Tongue (tissue), 3 donors: ENCODE results near the gene RAD51C. TPM values are rescaled to one million over a fixed set of nuclear protein-coding genes. Genes with fewer than 3 reads are reported as not detected.
"Not testable (repeated sequence)": the region's sequence is repeated elsewhere in the genome, so short reads cannot be mapped to it uniquely, and the experiment has no call there.

Experiments
- DNase-seq: peaks from one replicate; pipeline ENCODE4 v3.0.0-alpha.2; 2015
- small RNA-seq: library from RNA; depleted of rRNA; stranded (forward); fragments of <200 nt; gene quantifications from one replicate; pipeline ENCODE3, GENCODE V24; 2014; ENCODE audit warnings: low replicate concordance
- total RNA-seq: library from RNA; depleted of rRNA; stranded (reverse); fragments of >200 nt; gene quantifications from one replicate; pipeline ENCODE4 v1.2.3, GENCODE V29; 2014

Gene RAD51C
- total RNA-seq, 1 donor from 2014 or later, result 30.2 TPM

DNA sequence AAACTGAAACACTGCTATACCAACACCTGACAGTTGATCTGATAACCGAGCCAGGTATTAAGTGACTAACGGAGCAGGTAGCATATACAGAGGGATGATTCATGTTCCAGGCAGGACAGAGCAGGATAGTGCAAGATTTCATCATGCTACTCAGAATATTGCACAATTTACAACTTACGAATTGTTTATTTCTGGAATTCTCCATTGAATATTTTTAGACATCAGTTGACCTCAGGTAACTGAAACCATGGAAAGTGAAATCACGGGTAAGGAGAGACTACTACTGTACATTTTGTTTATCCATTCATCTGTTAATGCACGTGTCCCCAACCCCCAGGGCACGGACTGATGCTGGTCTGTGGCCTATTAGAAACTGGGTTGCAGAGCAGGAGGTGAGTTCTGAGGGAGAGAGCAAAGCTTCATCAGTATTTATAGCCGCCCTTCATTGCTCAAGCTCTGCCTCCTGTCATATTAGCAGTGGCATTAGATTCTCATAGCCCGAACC lies 48.8 kb downstream of the RAD51C start:
- DNase-seq, result no peak

DNA sequence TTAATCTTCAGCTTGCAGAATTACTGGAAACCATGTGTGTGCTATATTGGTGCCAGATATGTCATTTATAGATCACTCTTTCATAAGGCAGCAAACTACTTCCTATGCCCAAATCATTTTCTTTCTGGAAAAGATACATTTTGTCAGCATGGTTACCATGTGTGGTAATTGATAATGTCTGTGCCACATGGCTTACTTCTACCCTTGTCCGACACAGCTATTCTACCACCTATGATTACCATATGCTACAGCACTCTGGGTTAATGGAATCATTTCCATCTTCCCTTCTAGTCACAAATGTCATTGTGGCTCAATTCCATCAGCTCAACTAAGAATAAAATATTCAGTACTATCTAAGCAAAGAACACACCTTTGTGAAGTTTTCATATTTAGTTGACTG lies 55.3 kb downstream of the RAD51C start:
- no peak for DNase-seq

DNA sequence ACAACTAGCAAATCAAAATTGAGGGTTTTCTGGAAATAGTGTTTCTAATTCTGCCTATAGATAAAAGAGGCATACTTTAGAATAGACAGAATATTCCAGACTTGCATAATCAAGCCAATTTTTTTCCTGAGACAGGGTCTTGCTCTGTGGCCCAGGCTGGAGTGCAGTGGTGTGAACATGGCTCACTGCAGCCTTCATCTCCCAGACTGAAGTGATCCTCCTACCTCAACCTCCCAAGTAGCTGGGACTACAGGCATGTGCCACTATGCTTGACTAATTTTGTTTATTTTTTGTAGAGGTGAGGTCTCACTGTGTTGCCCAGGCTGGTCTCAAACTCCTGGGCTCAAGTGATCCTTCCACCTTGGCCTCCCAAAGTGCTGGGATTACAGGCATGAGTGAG lies 57.2 kb downstream of the RAD51C start:
- not testable (repeated sequence) for DNase-seq

DNA sequence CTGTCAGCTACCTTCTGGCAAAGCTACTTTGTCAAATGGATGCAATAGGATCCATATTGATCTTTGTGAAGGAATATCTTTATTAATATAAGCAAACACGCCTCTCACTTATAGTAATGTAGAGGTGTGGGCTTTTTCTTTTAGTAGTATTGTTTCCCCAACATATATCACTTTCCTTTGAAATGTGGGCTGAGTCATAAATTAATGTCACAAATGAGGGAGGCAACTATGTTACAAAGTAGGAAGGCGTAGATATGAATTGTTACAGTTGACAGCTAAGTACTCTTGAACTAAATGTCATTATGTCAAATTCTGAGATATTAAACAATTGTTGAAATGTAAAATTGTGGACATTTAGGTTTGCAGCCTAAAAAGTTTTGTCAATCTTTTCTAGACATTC lies 60.6 kb downstream of the RAD51C start:
- DNase-seq, result no peak

DNA sequence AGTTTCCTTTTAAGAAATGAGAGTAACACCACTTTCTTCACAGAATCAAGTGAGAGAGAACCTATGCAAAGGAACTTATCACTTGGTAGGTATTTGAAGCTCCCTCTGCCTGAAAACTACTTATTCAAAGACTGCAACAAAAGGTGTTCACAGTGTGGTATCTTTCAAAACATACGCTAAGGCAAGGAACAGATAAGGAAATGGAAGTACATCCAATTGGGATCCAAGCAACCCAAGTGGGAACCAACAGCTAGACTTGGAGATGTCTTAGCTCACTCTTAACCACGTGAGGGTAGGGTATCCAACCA lies 62.8 kb downstream of the RAD51C start:
- DNase-seq, result no peak

DNA sequence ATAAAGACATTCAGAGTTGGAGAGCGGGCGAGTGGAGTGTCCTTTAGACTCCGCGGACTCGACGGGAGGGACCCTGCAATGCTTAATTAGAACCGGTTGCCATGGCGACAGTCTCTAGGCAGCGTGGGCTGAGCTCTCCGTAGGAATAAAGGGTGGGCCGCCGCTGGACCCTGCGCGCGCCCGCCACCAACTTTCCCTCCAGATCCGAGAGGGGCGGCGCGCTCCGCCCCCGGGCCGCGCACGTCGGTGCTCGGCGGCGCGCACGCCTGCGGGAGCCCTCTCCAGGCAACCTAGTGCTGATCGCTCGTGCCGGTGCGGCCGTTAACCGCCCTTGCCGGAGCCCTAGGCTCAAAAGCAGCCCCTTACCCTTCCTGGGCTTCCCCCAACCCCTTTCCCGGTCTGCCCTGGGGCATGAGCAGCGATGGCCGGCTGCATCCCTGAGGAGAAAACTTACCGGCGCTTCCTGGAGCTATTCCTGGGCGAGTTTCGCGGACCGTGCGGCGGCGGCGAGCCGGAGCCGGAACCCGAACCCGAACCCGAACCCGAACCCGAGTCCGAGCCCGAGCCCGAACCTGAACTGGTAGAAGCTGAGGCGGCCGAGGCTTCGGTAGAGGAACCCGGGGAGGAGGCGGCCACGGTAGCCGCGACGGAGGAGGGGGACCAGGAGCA lies 63.3 kb downstream of the RAD51C start, which contains the start of gene PPM1E:
TSS of gene PPM1E (plus strand) at position 278 of the 669 bp plus-strand sequence.
- DNase-seq, result peak; percentile 80

DNA sequence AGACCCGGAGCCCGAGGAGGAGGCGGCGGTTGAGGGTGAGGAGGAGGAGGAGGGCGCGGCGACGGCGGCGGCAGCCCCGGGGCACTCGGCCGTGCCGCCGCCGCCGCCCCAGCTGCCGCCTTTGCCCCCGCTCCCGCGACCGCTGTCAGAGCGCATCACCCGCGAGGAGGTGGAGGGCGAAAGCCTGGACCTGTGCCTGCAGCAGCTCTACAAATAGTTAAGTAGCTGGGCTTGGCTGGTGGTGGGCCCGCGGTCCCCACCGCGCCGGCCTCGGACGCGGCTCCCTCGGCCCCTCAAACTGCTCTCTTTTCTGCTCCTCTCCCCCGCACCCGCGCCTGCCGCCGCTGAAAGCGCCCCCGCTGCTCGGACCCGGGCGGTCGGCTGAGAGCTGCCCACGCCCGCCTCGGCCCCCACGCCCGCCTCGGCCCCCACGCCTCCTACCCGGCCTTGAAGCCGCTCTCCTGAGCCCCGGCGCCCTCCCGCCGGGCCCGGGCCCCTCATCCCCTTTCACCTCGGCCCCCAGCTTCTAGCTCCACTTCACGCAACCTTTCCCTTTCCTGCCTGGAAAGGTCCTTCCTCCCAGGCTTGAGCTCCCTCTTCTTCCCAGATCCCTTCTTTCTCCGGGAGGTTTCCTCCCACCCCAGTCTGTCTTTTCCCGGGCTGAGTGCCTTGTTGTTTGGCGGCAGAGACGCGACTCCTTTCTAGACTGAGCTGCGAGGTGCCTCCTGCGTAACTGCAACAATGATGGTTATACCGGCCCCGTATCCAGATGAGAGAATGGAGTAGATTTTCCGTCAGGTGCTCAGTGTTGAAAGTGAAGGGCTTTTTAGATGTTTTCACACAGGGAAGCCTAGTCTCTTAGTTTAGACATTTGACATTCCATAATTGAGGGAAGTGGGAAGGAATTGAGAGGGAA lies 64.1 kb downstream of the RAD51C start:
- DNase-seq, result peak; percentile 13

DNA sequence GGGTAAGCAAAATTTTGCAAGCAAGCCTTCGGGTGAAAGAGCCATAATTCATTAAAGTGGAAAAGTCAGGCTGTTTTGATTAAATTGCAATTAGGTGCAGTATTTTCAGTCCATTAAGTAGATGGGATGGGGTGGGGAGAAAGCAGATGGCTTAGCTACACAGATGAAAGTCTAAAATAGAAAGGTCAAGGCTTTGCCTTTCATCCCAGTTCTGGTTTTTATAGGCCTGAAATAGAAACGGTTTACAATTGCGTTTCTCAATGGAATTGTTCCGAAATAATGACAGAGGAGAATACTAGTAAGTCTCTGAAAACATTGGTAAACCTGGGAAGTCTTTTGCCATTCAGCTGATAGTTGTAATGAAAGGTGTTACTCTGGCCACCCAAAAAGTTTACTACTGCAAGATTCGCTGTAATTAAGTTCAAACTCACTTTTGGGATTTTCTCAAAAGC lies 64.8 kb downstream of the RAD51C start:
- DNase-seq, result no peak

DNA sequence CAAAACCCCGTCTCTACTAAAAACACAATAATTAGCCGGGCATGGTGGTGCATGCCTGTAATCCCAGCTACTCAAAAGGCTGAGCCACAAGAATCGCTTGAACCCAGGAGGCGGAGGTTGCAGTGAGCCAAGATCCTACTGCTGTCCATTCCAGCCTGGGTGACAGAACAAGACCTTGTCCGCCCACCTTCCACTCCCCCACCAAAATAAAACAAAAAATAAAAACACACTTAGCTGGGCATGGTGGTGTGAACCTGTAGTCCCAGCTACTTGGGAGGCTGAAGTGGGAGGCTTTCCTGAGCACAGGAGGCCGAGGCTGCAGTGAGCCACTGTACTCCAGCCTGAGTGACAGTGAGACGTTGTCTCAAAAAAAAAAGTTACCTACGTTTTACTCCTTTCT lies 66.5 kb downstream of the RAD51C start:
- no peak for DNase-seq

DNA sequence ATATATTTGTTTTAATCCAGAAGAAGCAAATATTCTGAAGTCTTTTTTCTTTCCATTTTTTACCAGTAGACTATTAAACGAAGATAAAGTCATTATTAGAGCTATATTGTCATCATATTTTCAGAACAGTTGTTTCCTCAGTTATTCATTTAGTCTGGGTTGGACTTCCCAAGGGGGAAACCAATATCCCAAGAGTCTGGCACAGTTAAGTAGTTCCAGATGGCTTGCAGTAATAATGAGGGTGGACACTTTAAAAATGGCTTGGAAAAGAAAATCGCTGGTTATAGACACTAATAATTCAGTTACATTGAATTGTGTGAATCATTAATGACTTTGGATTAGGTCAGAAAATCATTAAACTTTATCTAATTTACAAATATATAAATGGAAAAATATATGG lies 67.1 kb downstream of the RAD51C start:
- no peak for DNase-seq

DNA sequence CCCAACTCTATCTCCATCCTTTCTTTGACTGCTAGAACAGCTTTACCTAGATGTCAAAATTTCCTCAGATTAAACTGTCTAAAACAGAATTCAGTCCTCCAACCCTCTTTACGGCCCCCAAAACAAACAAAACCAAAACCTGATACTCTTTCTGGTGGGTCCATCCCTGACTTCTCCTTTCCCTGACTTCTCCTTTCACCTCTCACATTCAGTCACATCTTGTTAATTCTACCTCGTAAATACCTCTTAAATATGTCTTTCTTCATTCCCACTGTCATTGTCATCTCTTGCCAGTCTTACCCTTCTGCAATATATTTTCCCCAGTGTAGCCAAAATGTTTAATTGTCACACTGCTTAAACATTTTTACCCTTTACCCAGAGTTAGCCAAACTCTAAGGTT lies 67.8 kb downstream of the RAD51C start:
- DNase-seq, result no peak

DNA sequence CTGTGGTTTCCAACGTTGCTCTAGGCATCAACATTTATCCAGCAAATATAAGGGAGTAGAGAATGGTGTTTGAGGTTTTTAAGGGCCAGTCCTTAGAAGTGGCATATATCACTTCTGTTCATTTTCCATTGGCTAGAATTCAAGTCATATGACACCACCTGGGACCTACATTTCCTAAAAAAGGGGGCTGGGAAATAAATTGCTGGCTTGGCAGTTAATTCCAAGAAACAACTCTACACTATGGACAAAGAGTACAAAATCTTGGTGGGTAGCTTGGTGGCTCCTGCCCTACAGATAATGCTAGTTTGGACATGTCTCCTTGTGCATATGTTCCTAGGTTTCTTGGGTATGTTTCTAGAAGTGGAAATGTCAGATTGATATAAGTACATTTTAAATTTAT lies 70.9 kb downstream of the RAD51C start:
- no peak for DNase-seq

DNA sequence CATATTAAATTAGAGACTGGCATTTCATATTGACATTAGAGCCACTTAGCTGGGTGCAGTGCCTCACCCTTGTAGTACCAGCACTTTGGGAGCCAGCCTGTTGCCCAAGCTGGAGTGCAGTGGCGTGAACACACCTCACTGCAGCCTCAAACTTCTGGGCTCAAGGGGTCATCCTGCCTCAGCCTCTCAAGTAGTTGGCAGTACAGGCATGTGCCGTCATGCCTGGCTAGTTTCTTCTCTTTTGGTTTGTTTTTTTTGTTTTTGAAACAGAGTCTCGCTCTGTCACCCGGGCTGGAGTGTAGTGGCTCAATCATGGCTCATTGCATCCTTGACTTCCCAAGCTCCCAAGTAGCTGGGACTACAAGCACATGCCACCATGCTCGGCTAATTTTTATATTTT lies 72.0 kb downstream of the RAD51C start:
- DNase-seq, result no peak

DNA sequence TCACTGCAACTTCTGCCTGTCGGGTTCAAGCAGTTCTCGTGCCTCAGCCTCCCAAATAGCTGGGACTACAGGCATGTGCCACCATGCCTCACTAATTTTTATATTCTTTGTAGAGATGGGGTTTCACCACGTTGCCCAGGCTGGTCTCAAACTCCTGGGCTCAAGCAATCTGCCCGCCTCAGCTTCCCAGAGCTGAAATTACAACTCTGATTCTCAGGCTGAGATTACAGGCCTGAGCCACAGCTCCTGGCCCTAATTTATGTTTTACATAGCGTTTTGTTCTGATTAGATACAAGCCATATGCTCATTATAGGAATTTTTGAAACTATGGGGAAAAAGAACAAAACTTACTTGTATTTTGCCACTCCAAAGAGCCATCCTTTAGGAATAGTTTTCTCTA lies 86.1 kb downstream of the RAD51C start:
- DNase-seq, result not testable (repeated sequence)

DNA sequence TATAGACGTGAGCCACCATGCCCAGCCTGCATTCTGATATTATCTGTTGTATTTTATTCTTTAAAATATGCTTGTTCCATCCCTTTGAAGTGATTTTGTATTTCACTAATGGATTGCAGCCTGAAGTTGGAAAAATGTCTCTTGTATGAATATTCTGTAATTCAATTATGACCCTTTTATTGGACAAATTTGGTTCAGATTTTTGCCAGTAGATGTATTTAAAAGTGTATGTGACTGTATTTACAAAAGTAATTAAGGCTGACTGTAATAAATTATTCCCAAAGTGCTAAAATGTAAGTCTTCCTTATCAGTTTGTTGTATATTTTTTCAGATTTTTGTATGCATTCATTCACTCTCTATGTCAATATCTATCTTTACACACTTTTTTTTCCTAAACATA lies 87.0 kb downstream of the RAD51C start:
- DNase-seq, result no peak

DNA sequence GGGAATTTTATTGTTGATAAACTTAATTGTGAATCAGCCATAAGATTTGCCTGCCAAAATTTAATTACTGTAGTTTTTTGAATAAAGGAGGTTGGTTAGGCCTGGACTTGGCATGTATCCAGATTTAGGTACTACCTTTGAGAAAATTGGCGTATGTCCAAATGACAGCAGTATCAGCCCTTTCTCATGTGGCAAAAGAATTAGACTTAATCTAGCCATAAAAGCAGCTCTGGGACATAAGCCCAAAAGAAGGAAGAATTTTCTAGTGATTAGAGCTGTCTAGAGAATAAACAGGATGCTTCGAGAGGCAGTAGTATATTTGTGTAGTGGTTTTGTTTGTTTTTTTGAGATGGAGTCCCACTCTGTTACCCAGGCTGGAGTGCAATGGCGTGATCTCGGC lies 91.0 kb downstream of the RAD51C start:
- peak; percentile 3 for DNase-seq

DNA sequence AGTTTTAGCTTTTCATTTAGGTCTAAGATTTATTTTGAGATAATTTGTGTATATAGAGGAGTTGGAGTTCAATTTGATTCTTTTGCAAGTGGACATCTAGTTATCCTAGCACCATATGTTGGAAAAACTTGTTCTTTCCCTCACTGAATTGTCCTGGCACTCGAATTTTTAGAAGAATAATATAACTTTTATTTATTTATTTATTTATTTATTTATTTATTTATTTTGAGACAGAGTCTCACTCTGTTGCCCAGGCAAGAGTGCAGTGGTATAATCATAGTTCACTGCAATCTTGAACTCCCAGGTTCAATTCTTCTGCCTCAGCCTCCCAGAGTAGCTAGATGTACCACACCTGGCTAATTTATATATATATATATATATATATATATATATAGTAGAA lies 92.7 kb downstream of the RAD51C start:
- no peak for DNase-seq

Small RNAs within 50 kb of the gene (small RNA-seq; reads per million reads assigned to genes)
- gene AC011195.1, result not detected
- gene AC025521.1, result not detected
- not detected for gene RF00017
- gene RNU1-108P, result 0.05 reads per million
- gene RNU1-52P, result not detected
- 0.08 reads per million for gene RNU1-85P

Other genes starting within 250 kb of the RAD51C start
- 0.21 TPM for gene HSF5, start 204.2 kb upstream of the RAD51C start, total RNA-seq
- 29.5 TPM for gene MTMR4, start 178.0 kb upstream of the RAD51C start, total RNA-seq
- under 0.01 TPM for gene TEX14, start 557 bp upstream of the RAD51C start, total RNA-seq
- gene PPM1E, start 63.3 kb downstream of the RAD51C start, total RNA-seq, result 1.5 TPM